ENCODE results near the gene HIGD1A.

DNA sequence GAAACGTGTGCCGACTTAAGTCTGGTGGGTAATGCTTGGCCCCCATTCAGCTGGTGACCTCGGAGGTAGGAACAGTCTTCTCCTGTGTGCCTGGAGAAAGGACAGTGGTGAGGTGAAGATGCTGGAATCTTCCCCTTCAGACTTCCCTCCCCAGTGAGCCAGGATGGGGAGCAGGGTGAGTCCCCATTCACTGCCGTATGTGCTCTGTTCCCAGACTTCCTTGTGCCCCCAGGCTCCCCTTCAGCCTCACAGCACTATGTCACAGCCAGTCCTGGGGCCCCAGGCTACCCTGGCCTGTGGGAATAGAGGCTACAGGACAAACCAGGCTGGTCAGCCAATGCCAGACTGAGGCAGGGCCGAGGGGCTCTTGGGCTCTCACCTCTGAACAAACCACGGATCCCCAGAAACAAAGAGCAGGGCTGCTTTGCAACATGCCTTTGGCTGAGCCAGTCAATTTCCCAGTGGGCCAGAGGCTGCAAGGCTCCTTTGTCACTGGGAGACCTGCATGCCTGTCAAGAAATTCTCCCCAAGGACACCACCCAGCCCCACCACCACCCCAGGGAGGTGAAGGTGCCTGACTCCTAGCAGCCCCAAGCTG, 69.9 kb downstream of the HIGD1A start:
- no peak for TF ChIP-seq POLR2A (IDR thresholded peaks at IDR 0.05)
- TF ChIP-seq, protein P1, sequence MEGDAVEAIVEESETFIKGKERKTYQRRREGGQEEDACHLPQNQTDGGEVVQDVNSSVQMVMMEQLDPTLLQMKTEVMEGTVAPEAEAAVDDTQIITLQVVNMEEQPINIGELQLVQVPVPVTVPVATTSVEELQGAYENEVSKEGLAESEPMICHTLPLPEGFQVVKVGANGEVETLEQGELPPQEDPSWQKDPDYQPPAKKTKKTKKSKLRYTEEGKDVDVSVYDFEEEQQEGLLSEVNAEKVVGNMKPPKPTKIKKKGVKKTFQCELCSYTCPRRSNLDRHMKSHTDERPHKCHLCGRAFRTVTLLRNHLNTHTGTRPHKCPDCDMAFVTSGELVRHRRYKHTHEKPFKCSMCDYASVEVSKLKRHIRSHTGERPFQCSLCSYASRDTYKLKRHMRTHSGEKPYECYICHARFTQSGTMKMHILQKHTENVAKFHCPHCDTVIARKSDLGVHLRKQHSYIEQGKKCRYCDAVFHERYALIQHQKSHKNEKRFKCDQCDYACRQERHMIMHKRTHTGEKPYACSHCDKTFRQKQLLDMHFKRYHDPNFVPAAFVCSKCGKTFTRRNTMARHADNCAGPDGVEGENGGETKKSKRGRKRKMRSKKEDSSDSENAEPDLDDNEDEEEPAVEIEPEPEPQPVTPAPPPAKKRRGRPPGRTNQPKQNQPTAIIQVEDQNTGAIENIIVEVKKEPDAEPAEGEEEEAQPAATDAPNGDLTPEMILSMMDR (IDR thresholded peaks at IDR 0.05), result no peak

Data from Peyer's patch (tissue), 4 donors.